NB4 (cell line): Measurements from ENCODE around the gene ERI3.

Experiments
- DNase-seq: peaks from one replicate; pipeline ENCODE4 v3.0.0; 2010; ENCODE audit warnings: low read depth
- H3K4me3 ChIP-seq: one replicate; pipeline ENCODE4 v1.5.1; 2011; ENCODE audit warnings: mild to moderate bottlenecking, low read depth, low read length, moderate library complexity
- CTCF ChIP-seq: IDR thresholded peaks from one replicate; pipeline ENCODE4 v1.5.1; 2012; ENCODE audit warnings: low read depth, low read length
- MYC ChIP-seq: IDR thresholded peaks from 2 replicates; pipeline ENCODE4 v1.6.1; 2011; ENCODE audit warnings: low read depth, low read length
- POLR2A ChIP-seq: IDR thresholded peaks from 2 replicates; pipeline ENCODE4 v1.6.1; 2011; ENCODE audit warnings: mild to moderate bottlenecking; ENCODE audit not compliant: insufficient read length; ENCODE audit errors: extremely low read depth
- TF ChIP-seq, protein P1 (sequence below): IDR thresholded peaks from 2 replicates; pipeline ENCODE4 v1.6.1; 2011; ENCODE audit warnings: low read depth, low read length

The ERI3 gene

GRCh38 chr1:44244986-44245385 lies 110.1 kb downstream of the ERI3 start:
- TF ChIP-seq CTCF (no peak), MYC (no peak), POLR2A (no peak)
- TF ChIP-seq, protein P1, sequence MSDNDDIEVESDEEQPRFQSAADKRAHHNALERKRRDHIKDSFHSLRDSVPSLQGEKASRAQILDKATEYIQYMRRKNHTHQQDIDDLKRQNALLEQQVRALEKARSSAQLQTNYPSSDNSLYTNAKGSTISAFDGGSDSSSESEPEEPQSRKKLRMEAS, result no peak
- DNase-seq, result no peak
- no peak overlapping the region for H3K4me3 ChIP-seq

DNA sequence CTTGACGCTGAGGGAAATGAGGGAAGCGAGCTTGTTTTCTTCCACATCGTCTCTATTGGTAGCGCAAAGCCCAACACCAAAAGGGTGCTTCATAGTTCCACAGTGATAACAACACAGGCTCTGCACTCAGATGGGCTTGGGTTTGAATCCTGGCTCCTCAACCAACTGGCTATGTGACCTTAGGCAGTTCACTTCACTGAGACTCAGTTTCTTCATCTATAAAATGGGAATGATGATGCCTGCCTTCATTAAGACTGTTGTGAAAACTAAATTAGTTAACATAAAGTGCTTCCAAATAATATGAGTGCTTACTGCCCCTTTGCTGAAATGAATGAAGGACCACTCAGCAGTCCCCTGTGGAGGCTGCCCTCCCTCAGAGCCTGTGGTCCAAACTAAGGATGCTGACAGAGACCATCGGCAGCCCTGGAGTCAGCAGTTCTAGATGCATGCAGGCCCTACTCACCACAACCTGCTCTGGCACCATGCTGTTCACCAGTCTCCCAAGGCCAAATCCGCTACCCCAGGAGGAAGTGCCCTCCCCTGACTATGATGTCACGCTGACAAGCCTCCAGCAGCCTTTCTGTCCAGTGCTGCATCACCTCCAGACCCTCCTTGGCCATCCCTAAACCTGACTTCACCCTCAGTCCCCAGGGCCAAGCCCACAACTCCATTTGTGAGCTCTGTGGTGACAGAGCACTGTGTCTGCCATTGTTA lies 111.1 kb downstream of the ERI3 start:
- no peak for DNase-seq
- no peak overlapping the region for H3K4me3 ChIP-seq
- no peak for TF ChIP-seq POLR2A
- TF ChIP-seq MYC, result no peak
- TF ChIP-seq CTCF, result no peak
- TF ChIP-seq, protein P1, result no peak

- no peak overlapping the region for H3K4me3 ChIP-seq
- TF ChIP-seq MYC (no peak), POLR2A (no peak), CTCF (no peak)
- TF ChIP-seq, protein P1, result no peak
- no peak for DNase-seq
Observed at GRCh38 chr1:44242746-44243145, 112.3 kb downstream of the ERI3 start.

GRCh38 chr1:44240802-44241671 lies 114.0 kb downstream of the ERI3 start:
- H3K4me3 ChIP-seq, result no peak overlapping the region
- no peak for DNase-seq
- TF ChIP-seq MYC (no peak), CTCF (no peak), POLR2A (no peak)
- TF ChIP-seq, protein P1, result no peak

DNA sequence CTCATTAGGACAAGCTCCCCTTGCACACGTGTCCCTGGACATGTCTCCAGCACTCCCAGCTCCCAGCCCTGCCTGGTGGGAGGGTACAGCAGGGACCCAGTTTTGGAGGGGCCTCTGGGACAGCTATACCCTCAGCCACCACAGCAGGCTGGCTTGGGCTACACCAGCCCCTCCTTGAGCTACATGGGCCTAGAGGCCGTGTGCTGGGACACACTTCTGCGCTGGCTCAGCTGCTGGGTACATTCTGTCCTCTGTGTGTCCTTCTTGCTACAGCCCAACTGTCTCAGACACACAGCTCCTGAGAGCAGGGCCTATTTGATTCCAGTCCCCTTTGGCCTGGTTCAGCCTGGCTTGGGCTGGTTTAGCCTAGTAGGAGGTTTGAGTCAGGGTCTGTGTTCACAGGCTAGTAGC lies 115.1 kb downstream of the ERI3 start:
- DNase-seq, result no peak
- H3K4me3 ChIP-seq, result no peak overlapping the region
- TF ChIP-seq MYC (no peak), POLR2A (no peak), CTCF (no peak)
- TF ChIP-seq, protein P1, result no peak
